IPS DF 6.9 (cell line): ENCODE data around the gene EVC.
"Not testable (repeated sequence)": the region's sequence is repeated elsewhere in the genome, so short reads cannot be mapped to it uniquely, and the experiment has no call there.

Source experiments
- DNase-seq: peaks from one replicate; pipeline ENCODE4 v3.0.0-alpha.2; 2013; ENCODE audit warnings: low read depth, low spot score
- H3K27ac ChIP-seq: one replicate; pipeline ENCODE4 v1.5.1; 2013; ENCODE audit warnings: low read length, control low read depth
- H3K27me3 ChIP-seq: 2 replicates; pipeline ENCODE4 v1.6.1; 2013; ENCODE audit warnings: mild to moderate bottlenecking, low read length; ENCODE audit not compliant: control insufficient read depth, insufficient read depth
- H3K36me3 ChIP-seq: 2 replicates; pipeline ENCODE4 v1.6.1; 2013; ENCODE audit warnings: low read length; ENCODE audit not compliant: control insufficient read depth, insufficient read depth
- H3K4me1 ChIP-seq: 2 replicates; pipeline ENCODE4 v1.6.1; 2013; ENCODE audit warnings: low read length; ENCODE audit not compliant: control insufficient read depth, insufficient read depth
- H3K4me3 ChIP-seq: 2 replicates; pipeline ENCODE4 v1.5.1; 2013; ENCODE audit warnings: mild to moderate bottlenecking, low read length
- H3K9me3 ChIP-seq: 2 replicates; pipeline ENCODE4 v1.6.1; 2013; ENCODE audit warnings: low read length, inconsistent platforms; ENCODE audit not compliant: control insufficient read depth, insufficient read depth
- WGBS: extraction: QIAGEN DNeasy Blood & Tissue Kit; methylation state at CpG from one replicate; pipeline ENCODE4 v1.1.7; 2013; ENCODE audit warnings: mixed read lengths, missing lambda C conversion rate; ENCODE audit not compliant: insufficient read length, insufficient coverage; 5-methylcytosine and 5-hydroxymethylcytosine counted together

The EVC gene

DNA sequence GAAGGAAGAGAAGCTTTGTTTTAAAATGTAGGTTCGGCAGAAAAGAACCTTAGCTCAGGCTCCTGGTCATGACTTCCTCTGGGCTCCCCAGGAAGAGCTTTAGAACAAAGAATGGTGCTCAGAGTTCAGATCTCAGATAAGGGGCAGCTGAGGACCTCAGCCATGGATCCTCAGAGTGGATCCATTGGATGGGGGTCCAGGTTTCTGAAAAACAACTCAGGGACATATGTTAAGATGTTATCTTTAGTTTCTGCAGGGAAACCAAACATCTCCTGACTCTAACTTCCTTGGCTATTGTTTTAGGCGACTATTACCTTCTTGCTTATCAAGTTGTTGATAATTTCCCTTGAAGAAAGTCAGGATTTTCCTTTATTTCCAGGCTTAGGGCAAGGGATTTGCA lies 5.4 kb downstream of the EVC start:
- no peak for DNase-seq
- Histone ChIP-seq H3K4me3 (no peak overlapping the region), H3K27me3 (no peaks in the 10 kb centered on the region), H3K9me3 (no peaks in the 10 kb centered on the region), H3K4me1 (peaks cover 3% of the 10 kb centered on the region; the same call in 1 of the 2 replicates), H3K27ac (no peak overlapping the region), H3K36me3 (no peaks in the 10 kb centered on the region)
- WGBS, result no CpG with 5 or more reads among the region's 2 CpGs

DNA sequence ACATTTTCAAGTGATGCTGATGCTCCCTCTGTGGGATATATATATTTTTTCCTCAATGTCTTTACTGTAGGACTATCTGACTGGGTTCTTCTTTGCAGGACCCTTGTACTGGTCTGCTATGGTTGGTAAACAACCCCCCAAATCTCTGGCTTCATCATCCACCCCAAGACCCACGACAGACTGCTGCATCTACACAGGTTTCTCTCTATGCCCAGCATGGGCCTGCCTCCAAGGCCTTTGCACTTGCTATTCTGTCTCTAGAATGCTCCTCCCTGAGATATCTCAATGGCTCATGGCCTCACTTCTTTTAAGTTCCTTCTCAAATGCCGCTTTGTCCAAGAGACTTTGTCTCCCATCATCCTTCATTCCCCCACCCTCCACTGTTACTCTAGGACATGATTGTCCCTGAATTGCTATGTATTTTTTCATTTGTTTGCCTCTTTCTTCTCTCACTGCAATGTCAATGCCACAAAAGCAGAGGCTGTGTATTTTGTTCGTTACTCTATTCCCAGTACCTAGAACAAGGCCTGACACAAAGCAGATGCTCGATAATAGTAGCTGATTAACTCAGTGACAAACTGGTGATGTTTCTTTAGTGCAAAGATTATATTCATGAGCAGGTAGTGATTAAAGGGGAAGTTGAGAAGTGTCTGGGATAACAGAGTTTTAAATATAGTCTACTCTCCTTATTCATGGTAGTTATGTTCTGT lies 6.6 kb downstream of the EVC start:
- no CpG with 5 or more reads among the region's 4 CpGs for WGBS
- no peak for DNase-seq
- H3K4me3 ChIP-seq, result no peak overlapping the region
- no peak overlapping the region for H3K27ac ChIP-seq
- H3K4me1 ChIP-seq, result no peaks in the 10 kb centered on the region
- no peaks in the 10 kb centered on the region for H3K9me3 ChIP-seq
- no peaks in the 10 kb centered on the region for H3K36me3 ChIP-seq
- no peaks in the 10 kb centered on the region for H3K27me3 ChIP-seq

DNA sequence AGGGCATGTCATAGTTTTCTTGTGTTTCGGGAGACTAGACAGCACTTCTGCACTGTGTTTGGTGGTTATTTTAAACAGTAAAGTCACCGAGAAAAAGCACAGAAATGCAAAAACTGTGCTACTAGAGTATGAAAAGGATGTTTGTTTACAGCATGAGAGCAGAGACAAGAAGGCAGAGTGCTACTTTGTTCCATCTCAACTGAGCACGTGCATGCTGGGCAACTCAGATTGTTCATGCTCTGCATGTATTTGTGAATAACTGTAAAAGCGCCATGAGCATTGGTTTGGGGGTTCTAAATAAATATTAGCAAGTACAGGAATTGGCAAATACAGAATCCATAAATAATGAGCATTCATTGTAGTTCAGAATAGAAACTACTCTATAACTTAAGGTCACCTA lies 7.4 kb downstream of the EVC start:
- no peak overlapping the region for H3K4me3 ChIP-seq

DNA sequence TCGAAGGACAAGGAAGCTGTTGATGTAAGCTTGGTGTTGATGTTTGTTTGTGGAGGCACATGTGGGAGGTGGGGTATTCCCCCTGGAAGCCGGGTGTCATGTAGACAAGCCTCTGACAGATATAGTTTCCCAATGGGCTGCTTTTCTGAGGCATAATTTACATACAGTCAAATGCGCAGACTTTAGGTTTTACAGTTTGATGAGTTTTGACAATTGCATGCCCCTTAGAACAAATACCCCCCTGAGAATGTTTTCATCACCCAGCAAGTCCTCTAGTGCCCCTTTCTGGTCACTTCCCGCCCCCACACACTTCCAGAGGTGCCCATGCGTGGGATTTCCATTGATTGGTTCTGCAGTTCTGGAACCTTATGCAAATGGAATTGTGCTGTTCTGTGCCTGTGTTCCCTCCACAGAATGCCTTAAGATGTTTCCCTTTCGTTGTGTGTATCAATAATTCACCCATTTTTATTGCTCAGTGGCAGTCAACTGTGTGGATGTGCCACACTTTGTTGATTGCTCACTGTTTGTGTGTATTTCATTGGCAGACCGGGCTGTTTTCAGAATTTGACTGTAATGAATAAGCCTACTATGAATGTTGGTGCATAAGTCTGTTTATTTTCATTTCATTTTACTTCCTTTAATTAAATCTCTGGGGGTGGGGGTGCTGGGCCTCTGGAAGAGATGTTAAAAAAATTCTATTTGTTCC lies 8.5 kb downstream of the EVC start:
- no CpG with 5 or more reads among the region's 7 CpGs for WGBS
- H3K4me1 ChIP-seq, result no peaks in the 10 kb centered on the region
- H3K27ac ChIP-seq, result no peak overlapping the region
- no peaks in the 10 kb centered on the region for H3K36me3 ChIP-seq
- DNase-seq, result no peak
- H3K9me3 ChIP-seq, result no peaks in the 10 kb centered on the region
- no peaks in the 10 kb centered on the region for H3K27me3 ChIP-seq
- H3K4me3 ChIP-seq, result no peak overlapping the region

More for the DNA sequence above, 7.4 kb downstream of the EVC start:
- no peak for DNase-seq
- Histone ChIP-seq H3K36me3 (no peaks in the 10 kb centered on the region), H3K9me3 (no peaks in the 10 kb centered on the region), H3K27me3 (no peaks in the 10 kb centered on the region), H3K27ac (no peak overlapping the region), H3K4me1 (no peaks in the 10 kb centered on the region)
- no CpG with 5 or more reads among the region's 4 CpGs for WGBS

DNA sequence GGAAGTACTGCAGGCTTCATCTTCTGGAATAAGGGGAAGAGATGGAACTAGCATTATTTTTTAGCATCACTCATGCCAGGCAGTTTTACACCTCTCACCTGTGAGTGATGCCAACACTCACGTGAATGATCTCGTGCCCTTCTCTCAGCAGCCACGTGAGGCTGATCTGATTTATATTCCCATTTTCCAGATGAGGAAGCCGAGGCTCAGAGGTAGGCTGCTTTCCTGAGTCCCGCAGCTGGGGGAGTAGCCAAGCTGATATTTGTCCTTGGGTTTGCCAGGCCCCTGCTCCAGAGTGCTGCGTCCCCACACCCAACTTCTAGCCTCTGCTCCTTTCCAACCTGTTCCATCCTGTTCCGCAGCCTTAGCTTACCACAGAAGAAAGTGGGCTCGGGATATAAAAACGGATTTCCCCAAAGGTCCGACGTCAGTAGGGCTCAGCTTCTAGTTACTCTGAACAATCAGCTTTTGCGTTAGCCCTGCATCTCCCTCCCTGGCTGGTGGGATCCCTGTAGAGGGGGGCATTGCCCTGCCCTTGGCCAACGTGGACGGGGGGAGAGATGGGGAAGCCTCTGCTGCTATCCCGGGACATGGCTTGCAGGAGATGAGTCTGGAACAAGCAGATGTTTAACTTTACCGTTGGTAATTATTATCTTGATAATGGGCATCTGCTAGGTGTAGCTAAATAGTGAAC lies 9.3 kb downstream of the EVC start:
- Histone ChIP-seq H3K27ac (no peak overlapping the region), H3K9me3 (no peaks in the 10 kb centered on the region), H3K27me3 (no peaks in the 10 kb centered on the region), H3K36me3 (no peaks in the 10 kb centered on the region), H3K4me3 (no peak overlapping the region), H3K4me1 (no peaks in the 10 kb centered on the region)
- no CpG with 5 or more reads among the region's 16 CpGs for WGBS
- DNase-seq, result no peak

DNA sequence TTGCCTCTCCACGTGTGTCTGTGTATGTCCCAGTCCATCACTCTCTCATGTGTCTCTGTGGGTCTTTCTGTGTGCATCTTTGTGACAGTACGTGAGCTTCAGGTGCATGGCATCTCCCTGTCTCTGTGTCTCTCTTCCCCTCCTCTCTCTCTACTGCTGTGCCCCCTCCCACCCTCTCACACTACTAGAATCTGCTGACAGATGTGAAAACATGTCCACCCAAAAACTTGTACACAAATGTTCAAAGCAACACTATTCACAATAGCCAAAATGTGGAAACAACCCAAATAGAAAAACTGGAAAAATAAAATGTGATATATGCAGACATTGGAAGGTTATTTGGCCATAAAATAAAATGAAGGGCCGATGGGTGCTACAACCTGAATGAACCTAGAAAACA lies 10.0 kb downstream of the EVC start:
- no peaks in the 10 kb centered on the region for H3K27me3 ChIP-seq
- no peak overlapping the region for H3K4me3 ChIP-seq
- no CpG with 5 or more reads among the region's 3 CpGs for whole genome bisulfite sequencing
- no peaks in the 10 kb centered on the region for H3K9me3 ChIP-seq
- no peak overlapping the region for H3K27ac ChIP-seq
- no peaks in the 10 kb centered on the region for H3K36me3 ChIP-seq
- no peaks in the 10 kb centered on the region for H3K4me1 ChIP-seq
- DNase-seq, result no peak

DNA sequence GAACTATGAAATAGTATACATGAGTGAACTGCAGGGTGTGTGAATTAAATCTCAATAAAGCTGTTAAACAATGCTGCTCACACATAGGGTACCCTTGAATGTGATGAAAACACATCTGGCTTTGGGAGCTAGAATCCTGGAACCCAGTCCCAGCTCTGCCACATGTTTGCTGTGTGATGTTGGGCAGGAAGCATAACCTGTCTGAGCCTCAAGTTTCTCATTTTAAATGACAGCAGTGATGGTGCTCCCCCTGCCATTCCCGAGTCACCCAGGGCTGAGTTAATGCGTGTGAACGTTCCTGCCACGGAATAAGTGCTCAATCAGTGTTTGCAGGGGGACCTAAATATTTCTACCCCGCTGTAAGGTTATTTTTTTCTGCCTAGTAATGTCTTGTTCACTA lies 10.9 kb downstream of the EVC start:
- Histone ChIP-seq H3K4me1 (no peaks in the 10 kb centered on the region), H3K27ac (no peak overlapping the region), H3K36me3 (no peaks in the 10 kb centered on the region), H3K9me3 (no peaks in the 10 kb centered on the region), H3K27me3 (no peaks in the 10 kb centered on the region), H3K4me3 (no peak overlapping the region)
- DNase-seq, result no peak
- WGBS, result no CpG with 5 or more reads among the region's 5 CpGs

DNA sequence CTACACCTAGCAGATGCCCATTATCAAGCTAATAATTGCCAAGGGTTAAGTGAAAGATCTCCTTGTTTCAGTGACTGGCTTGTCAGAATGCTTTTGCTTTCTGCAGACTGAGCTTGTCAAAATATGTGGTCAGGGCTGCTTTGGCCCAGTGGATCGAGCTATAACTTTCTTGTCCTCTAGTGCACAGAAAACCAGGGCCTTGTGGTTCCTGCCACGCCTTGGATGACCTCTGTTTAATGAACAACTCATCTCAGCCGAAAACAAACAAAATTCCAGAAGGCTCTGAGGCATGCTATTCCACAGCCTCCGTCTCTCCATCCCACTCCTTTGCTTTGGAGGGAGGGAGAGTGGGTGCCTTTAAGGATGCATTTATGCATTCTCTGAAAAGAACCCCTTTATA lies 11.3 kb downstream of the EVC start:
- WGBS, result no CpG with 5 or more reads among the region's 4 CpGs
- H3K36me3 ChIP-seq, result no peaks in the 10 kb centered on the region
- no peaks in the 10 kb centered on the region for H3K9me3 ChIP-seq
- no peaks in the 10 kb centered on the region for H3K27me3 ChIP-seq
- DNase-seq, result no peak
- H3K4me3 ChIP-seq, result no peak overlapping the region
- H3K4me1 ChIP-seq, result no peaks in the 10 kb centered on the region
- H3K27ac ChIP-seq, result no peak overlapping the region

DNA sequence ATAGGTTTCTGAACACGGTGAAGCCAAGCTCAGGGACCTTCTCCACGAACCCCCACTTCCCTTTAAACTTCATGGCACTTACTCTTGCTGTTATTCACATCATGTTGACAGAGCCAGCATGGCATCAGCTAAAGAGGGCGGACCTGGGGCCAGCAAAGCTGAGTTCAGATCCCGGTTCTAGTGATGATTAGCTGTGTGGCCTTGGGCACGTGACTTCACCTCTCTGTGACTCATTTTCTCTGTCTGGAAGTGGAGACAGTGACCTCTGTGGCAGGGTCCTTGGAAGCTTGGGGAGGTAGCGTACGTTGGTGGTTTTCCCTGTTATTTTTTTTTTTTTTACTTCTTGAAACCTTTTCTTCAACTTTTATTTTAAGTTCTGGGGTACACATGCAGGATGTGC lies 13.4 kb downstream of the EVC start:
- Histone ChIP-seq H3K4me3 (no peak overlapping the region), H3K36me3 (no peaks in the 10 kb centered on the region; the same call in 1 of the 2 replicates), H3K27me3 (no peaks in the 10 kb centered on the region), H3K4me1 (no peaks in the 10 kb centered on the region), H3K9me3 (no peaks in the 10 kb centered on the region), H3K27ac (no peak overlapping the region)
- no CpG with 5 or more reads among the region's 7 CpGs for WGBS
- DNase-seq, result no peak

DNA sequence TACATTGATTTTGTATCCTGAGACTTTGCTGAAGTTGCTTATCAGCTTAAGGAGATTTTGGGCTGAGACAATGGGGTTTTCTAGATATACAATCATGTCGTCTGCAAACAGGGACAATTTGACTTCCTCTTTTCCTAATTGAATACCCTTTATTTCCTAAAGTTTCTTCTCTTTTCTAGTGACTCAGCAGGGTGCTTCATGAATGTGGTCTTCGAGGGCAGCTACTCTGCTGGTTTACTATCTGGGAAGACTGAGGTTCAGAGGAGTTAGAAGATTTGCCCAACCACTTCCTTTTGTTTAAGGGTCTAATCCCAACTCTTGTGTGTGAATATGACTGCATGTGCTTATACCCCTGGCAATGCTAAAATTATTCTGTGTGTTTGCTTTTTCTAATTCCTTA lies 17.4 kb downstream of the EVC start:
- no CpG with 5 or more reads among the region's 2 CpGs for WGBS
- DNase-seq, H3K36me3 ChIP-seq: not testable (repeated sequence)

More for the DNA sequence above, 17.4 kb downstream of the EVC start:
- H3K9me3 ChIP-seq, H3K4me3 ChIP-seq, H3K27ac ChIP-seq, H3K4me1 ChIP-seq, H3K27me3 ChIP-seq: not testable (repeated sequence)
